Esophagus muscularis mucosa (tissue), 4 donors: ENCODE results near the gene ACOXL. TPM values are rescaled to one million over a fixed set of nuclear protein-coding genes. Genes with fewer than 3 reads are reported as not detected.
A peak's percentile ranks its signal among the peaks of the same experiment; 100 is the strongest.

Source experiments
- DNase-seq: peaks from one replicate; pipeline ENCODE4 v3.0.0-alpha.2; 2017; ENCODE audit errors: extremely low spot score
- H3K27ac ChIP-seq, 4 donors: fragments of 200-600 bp; sonication (generic); replicated peaks in 1 of 4; 1 replicate in 3 of 4; 2 replicates in 1 of 4; pipeline ENCODE4 v1.5.1; 2016 to 2019; ENCODE audit warnings: mild to moderate bottlenecking in 1 of 4
- H3K27me3 ChIP-seq, 4 donors: fragments of 200-600 bp; sonication (generic); one replicate each; pipeline versions ENCODE4 v1.5.1 to v1.6.0; 2016 to 2019
- H3K36me3 ChIP-seq, 4 donors: fragments of 200-600 bp; sonication (generic); one replicate each; pipeline ENCODE4 v1.5.1; 2016 to 2019
- H3K4me1 ChIP-seq, 4 donors: fragments of 200-600 bp; sonication (generic); one replicate each; pipeline ENCODE4 v1.5.1; 2016 to 2019
- H3K4me3 ChIP-seq, 4 donors: fragments of 200-600 bp; sonication (generic); 1 replicate in 2 of 4; 2 replicates in 2 of 4; pipeline ENCODE4 v1.5.1; 2016 to 2019; ENCODE audit warnings: mild to moderate bottlenecking in 4 of 4, moderate library complexity in 1 of 4
- H3K9me3 ChIP-seq, 4 donors: fragments of 200-600 bp; sonication (generic); 1 replicate in 3 of 4; 2 replicates in 1 of 4; pipeline ENCODE4 v1.5.1; 2016 to 2019
- CTCF ChIP-seq, 3 experiments: fragments of 200-600 bp in 2 of 3; fragments of 450-650 bp in 1 of 3; sonication (generic) in 2 of 3; IDR thresholded peaks; one replicate each; pipeline ENCODE4 v1.5.1; 2017 to 2019; ENCODE audit warnings: antibody characterized with exemption in 3 of 3, mild to moderate bottlenecking in 2 of 3, moderate library complexity in 1 of 3
- EP300 ChIP-seq: sonication (generic); formaldehyde crosslinking; IDR thresholded peaks from one replicate; pipeline ENCODE4 v1.6.1; 2017; ENCODE audit warnings: antibody characterized with exemption
- POLR2A ChIP-seq: fragments of 450-650 bp; IDR thresholded peaks from one replicate; pipeline ENCODE4 v1.6.1; 2017; ENCODE audit warnings: antibody characterized with exemption, moderate library complexity, mild to moderate bottlenecking, low read depth
- POLR2AphosphoS5 ChIP-seq, 2 donors: sonication (generic); formaldehyde crosslinking; IDR thresholded peaks; one replicate each; pipeline ENCODE4 v1.6.1; 2017; ENCODE audit warnings: antibody characterized with exemption in 2 of 2
- WGBS: methylation state at CpG from one replicate; pipeline ENCODE4 v1.1.5; 2018; 5-methylcytosine and 5-hydroxymethylcytosine counted together
- intact Hi-C: fragments of 100-400 bp; cut with DNase I; formaldehyde crosslinking; loops from one replicate; pipeline ENCODE4 v1.15.1; 2023
- total RNA-seq, 4 donors: library from RNA; depleted of rRNA; stranded (reverse); fragments of >200 nt; gene quantifications; one replicate each; pipeline versions ENCODE4 v1.1.0 to v1.2.1, GENCODE V29; 2016

The ACOXL gene
- total RNA-seq, 4 donors from 2014 or later: not detected

GRCh38 chr2:110865188-110865587 lies 132.8 kb downstream of the ACOXL start:
- WGBS: 91% methylated on average over 5 of the region's 5 CpGs
- TF ChIP-seq POLR2A: no peak
- no peak for TF ChIP-seq POLR2AphosphoS5 (IDR thresholded peaks at IDR 0.05)
- TF ChIP-seq CTCF (IDR thresholded peaks at IDR 0.05): no peak
- no peak for TF ChIP-seq EP300
- DNase-seq: no peak
- intact Hi-C loops: no loop called here
- Histone ChIP-seq H3K27ac (no peak overlapping the region), H3K4me3 (no peak overlapping the region), H3K36me3 (no peaks in the 10 kb centered on the region), H3K4me1 (no peaks in the 10 kb centered on the region), H3K9me3 (no peaks in the 10 kb centered on the region), H3K27me3 (peaks cover 0 to 41% (median 0%) of the 10 kb centered on the region in 4 donors)

GRCh38 chr2:110866045-110866444 lies 133.7 kb downstream of the ACOXL start:
- H3K27me3 ChIP-seq: peaks cover 0 to 37% (median 0%) of the 10 kb centered on the region in 4 donors
- no peaks in the 10 kb centered on the region for H3K36me3 ChIP-seq
- H3K27ac ChIP-seq: no peak overlapping the region
- no peak for DNase-seq
- no peaks in the 10 kb centered on the region for H3K9me3 ChIP-seq
- WGBS: 78% methylated on average over 7 of the region's 7 CpGs
- intact Hi-C loops: no loop called here
- TF ChIP-seq POLR2AphosphoS5 (IDR thresholded peaks at IDR 0.05): no peak
- TF ChIP-seq EP300: no peak
- TF ChIP-seq CTCF (IDR thresholded peaks at IDR 0.05): no peak
- TF ChIP-seq POLR2A: no peak
- no peak overlapping the region for H3K4me3 ChIP-seq
- no peaks in the 10 kb centered on the region for H3K4me1 ChIP-seq

GRCh38 chr2:110866466-110866865 lies 134.1 kb downstream of the ACOXL start:
- H3K36me3 ChIP-seq: no peaks in the 10 kb centered on the region
- no peaks in the 10 kb centered on the region for H3K4me1 ChIP-seq
- no peaks in the 10 kb centered on the region for H3K9me3 ChIP-seq
- no peak overlapping the region for H3K4me3 ChIP-seq
- WGBS: 78% methylated on average over 8 of the region's 8 CpGs
- intact Hi-C loops: no loop called here
- no peak overlapping the region for H3K27ac ChIP-seq
- TF ChIP-seq EP300: no peak
- TF ChIP-seq CTCF (IDR thresholded peaks at IDR 0.05): no peak
- DNase-seq: no peak
- H3K27me3 ChIP-seq: peaks cover 0 to 33% (median 0%) of the 10 kb centered on the region in 4 donors

GRCh38 chr2:110867078-110867477 lies 134.7 kb downstream of the ACOXL start:
- DNase-seq: no peak
- Histone ChIP-seq H3K4me1 (no peaks in the 10 kb centered on the region), H3K27me3 (peaks cover 0 to 27% (median 0%) of the 10 kb centered on the region in 4 donors), H3K4me3 (no peak overlapping the region), H3K9me3 (no peaks in the 10 kb centered on the region), H3K36me3 (no peaks in the 10 kb centered on the region), H3K27ac (no peak overlapping the region)
- TF ChIP-seq POLR2A (no peak), EP300 (no peak)
- WGBS: 96% methylated on average over 2 of the region's 2 CpGs
- intact Hi-C loops: no loop called here

GRCh38 chr2:110868971-110869370 lies 136.6 kb downstream of the ACOXL start:
- no peak overlapping the region for H3K27ac ChIP-seq
- no peaks in the 10 kb centered on the region for H3K4me1 ChIP-seq
- no peaks in the 10 kb centered on the region for H3K9me3 ChIP-seq
- DNase-seq: peak; percentile 24
- 88% methylated on average over 5 of the region's 5 CpGs for WGBS
- peaks cover 0 to 16% (median 0%) of the 10 kb centered on the region in 4 donors for H3K27me3 ChIP-seq
- H3K4me3 ChIP-seq: no peak overlapping the region
- intact Hi-C loops: no loop called here
- H3K36me3 ChIP-seq: no peaks in the 10 kb centered on the region
- TF ChIP-seq EP300: no peak
- TF ChIP-seq CTCF (IDR thresholded peaks at IDR 0.05): no peak
- no peak for TF ChIP-seq POLR2AphosphoS5 (IDR thresholded peaks at IDR 0.05)
- no peak for TF ChIP-seq POLR2A
